A549 treated with CORT108297 at 1 μM for 4 hours (cell line): ENCODE results near the gene CBLIF. TPM values are rescaled to one million over a fixed set of nuclear protein-coding genes. Genes with fewer than 3 reads are reported as not detected.

Experiments used
- total RNA-seq: library from RNA; stranded (reverse); fragments of 200-300 nt; extraction: Qiagen RNA extraction; gene quantifications from 5 replicates; pipeline ENCODE4 v1.2.3, GENCODE V29; 2022

Gene CBLIF
- total RNA-seq, result not detected in 5 replicates

DNA sequence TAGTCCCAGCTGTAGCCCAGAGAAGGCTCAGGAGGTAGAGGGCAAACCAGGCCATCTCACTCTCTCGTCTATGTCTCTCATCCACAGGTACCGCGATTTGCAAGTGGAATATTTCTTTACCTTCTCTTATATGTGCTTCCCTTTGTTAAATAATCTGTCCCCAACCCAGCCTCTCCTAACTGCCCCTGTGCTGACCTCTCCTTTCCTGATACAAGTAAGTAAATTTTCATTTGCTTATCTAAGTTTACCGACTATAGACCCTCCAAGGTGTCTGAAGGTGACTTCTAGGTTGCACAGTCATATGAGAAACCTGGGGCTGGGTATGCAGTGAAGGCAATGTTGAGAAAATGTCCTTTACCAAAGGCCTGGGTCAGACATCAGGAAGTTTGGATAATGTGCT lies at the start of gene CBLIF:
Gene CBLIF, minus strand, starts transcription at position 101 of the 400 bp plus-strand sequence. Its CDS starts 46 bp downstream, at position 55.

DNA sequence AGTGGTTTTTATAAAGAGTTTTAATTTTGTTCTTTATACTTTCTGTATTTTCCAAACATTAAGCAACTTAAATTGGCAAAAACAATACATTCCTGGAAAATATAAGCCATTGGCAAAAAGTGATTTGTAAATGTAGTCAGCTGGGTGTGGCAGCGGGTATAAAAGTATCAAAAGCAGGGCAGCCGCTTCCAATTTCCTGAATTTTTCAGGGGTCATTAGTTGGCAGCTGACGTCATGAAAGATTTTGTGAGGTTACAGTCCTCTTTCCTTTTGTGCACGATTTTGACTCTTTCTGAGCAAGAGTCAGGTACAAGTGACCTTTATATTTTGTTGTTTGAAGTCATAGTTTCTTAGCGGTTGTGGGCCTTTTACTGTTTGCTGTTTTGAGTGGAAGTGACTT lies 33.3 kb upstream of the CBLIF start, which contains the start of gene OOSP3:
Gene OOSP3, plus strand, starts transcription at position 208 of the 400 bp plus-strand sequence. Its CDS starts 27 bp downstream, at position 235.

GRCh38 chr11:59866397-59866796 lies 21.1 kb upstream of the CBLIF start, which contains the start of gene TCN1:
TSS of gene TCN1 (minus strand) at chr11:59866487. CDS start at chr11:59866470, 17 bp downstream.

GRCh38 chr11:59810189-59810910 lies 34.9 kb downstream of the CBLIF start, which contains the start of gene MRPL16:
TSS of gene MRPL16 (minus strand) at chr11:59810778. CDS start at chr11:59810658, 120 bp downstream.

Other genes with a start within 250 kb of the CBLIF start
- 25.1 to 29.9 TPM (median 27.1 TPM) in 5 replicates for gene OSBP, start 229.7 kb downstream of the CBLIF start, total RNA-seq
- gene PATL1, start 176.5 kb downstream of the CBLIF start, total RNA-seq, result 40.0 to 47.9 TPM (median 46.0 TPM) in 5 replicates
- not detected in 5 replicates for gene OR10V1, start 131.7 kb downstream of the CBLIF start, total RNA-seq
- 21.8 to 27.4 TPM (median 25.8 TPM) in 5 replicates for gene STX3, start 90.1 kb downstream of the CBLIF start, total RNA-seq
- 64.2 to 65.4 TPM (median 64.9 TPM) in 5 replicates for gene MRPL16, start 34.7 kb downstream of the CBLIF start, total RNA-seq
- gene TCN1, start 21.0 kb upstream of the CBLIF start, total RNA-seq, result 0.16 to 0.30 TPM (median 0.21 TPM) in 5 replicates
- gene OOSP3, start 33.3 kb upstream of the CBLIF start, total RNA-seq, result not detected in 5 replicates
- gene OOSP1, start 92.9 kb upstream of the CBLIF start, total RNA-seq, result not detected in 5 replicates
- not detected in 5 replicates for gene OOSP4A, start 118.5 kb upstream of the CBLIF start, total RNA-seq
- gene OOSP4B, start 171.7 kb upstream of the CBLIF start, total RNA-seq, result not detected in 5 replicates
- gene OOSP2, start 194.9 kb upstream of the CBLIF start, total RNA-seq, result not detected in 5 replicates
- gene MS4A3, start 211.2 kb upstream of the CBLIF start, total RNA-seq, result not detected in 5 replicates
- not detected in 5 replicates for gene MS4A2, start 243.2 kb upstream of the CBLIF start, total RNA-seq